HG03196 (cell line): ENCODE results near the gene NCLN.

Experiments used
- ATAC-seq: cut with Tn5 transposase; IDR thresholded peaks from one replicate; pipeline ENCODE4 v1.9.1; 2021; ENCODE audit not compliant: unreplicated experiment

The NCLN gene, protein sequence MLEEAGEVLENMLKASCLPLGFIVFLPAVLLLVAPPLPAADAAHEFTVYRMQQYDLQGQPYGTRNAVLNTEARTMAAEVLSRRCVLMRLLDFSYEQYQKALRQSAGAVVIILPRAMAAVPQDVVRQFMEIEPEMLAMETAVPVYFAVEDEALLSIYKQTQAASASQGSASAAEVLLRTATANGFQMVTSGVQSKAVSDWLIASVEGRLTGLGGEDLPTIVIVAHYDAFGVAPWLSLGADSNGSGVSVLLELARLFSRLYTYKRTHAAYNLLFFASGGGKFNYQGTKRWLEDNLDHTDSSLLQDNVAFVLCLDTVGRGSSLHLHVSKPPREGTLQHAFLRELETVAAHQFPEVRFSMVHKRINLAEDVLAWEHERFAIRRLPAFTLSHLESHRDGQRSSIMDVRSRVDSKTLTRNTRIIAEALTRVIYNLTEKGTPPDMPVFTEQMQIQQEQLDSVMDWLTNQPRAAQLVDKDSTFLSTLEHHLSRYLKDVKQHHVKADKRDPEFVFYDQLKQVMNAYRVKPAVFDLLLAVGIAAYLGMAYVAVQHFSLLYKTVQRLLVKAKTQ

DNA sequence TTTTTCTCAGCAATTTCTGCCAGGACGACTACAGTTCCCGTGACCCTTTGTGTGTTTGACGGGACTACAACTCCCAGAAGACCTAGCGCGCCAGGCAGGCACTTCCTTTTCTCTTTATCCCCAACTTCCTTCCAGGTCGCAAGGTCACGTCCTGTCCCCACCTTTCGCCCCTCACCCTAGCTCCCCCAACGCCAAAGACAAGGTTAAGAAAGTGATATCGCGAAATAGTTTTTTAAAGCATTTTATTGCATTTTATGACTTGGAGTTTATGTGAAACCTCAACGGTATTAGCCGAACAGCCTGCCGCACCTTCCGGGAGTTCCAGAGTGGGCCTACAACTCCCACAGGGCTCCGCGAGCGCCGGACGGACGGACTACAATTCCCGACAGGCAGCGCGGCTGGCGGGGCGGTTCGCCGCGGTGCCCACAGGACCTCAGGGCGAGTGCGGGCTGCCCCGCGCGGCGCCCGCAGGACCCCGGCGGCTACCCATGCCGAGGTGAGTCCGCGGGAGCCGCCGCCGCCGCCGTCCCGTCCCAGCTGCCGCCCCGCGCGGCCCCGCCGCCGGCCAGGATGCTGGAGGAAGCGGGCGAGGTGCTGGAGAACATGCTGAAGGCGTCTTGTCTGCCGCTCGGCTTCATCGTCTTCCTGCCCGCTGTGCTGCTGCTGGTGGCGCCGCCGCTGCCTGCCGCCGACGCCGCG, at the start of gene NCLN:
NCLN (plus strand) TSS at position 470 of the 699 bp plus-strand sequence; CDS start at position 571, 101 bp downstream.
- peak; percentile 70 for ATAC-seq

DNA sequence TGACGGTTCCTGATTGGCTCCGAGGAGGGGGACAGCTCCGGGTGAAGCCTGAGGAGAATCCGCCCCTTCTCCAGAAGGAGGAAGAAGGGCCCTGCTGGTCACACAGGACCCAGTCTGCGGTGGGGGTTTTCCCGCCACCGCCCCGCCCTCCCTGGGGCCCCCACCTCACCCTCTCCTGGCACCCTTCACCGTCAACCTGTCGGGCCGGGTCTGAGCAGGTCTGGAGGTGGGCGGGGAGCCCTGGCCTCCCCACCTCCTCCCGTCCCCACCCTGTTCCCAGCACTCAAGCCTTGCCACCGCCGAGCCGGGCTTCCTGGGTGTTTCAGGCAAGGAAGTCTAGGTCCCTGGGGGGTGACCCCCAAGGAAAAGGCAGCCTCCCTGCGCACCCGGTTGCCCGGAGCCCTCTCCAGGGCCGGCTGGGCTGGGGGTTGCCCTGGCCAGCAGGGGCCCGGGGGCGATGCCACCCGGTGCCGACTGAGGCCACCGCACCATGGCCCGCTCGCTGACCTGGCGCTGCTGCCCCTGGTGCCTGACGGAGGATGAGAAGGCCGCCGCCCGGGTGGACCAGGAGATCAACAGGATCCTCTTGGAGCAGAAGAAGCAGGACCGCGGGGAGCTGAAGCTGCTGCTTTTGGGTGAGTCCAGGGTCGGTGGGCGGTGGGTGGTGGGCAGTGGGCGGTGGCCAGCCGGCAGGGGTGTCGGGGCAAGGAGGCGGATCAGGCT, 49.6 kb upstream of the NCLN start, which contains the start of gene GNA15:
GNA15 (plus strand) TSS at position 73 of the 723 bp plus-strand sequence; CDS start at position 491, 418 bp downstream.
- no peak for ATAC-seq

DNA sequence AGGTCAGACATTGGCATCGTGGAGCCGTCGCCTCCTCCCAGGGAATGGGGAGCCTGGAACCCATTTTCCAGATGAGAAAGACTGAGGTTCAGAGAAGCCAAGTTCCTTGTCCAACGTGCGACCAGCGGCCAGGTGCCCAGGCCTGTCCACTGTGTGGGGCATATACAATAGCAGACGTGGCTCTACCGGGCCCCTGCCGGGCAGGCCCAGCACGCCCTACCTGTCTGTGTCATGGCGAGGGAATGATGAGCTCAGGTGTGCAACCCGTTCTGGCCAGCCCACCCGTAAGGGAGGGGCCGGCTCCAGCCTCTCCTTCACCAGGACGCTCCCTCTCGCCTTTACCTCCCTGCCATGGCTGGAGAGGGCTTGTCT, 49.1 kb upstream of the NCLN start:
- ATAC-seq: no peak

DNA sequence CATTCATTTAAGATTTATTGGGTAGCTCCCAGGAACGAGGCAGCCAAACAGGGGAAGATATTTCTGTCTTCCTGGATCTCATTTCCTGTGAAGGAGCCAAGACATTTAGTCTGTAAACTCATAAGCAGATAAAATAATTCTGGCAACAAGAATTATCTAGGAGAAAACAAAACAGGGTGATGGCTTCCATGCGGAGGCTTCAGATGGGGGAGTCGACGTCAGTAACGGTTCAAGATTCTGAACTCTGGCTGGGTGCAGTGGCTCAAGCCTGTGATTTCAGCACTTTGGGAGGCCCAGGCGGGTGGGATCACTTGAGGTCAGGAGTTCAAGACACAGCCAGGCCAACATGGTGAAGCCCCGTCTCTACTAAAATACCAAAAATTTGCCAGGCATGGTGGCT, 48.6 kb upstream of the NCLN start:
- no peak for ATAC-seq

DNA sequence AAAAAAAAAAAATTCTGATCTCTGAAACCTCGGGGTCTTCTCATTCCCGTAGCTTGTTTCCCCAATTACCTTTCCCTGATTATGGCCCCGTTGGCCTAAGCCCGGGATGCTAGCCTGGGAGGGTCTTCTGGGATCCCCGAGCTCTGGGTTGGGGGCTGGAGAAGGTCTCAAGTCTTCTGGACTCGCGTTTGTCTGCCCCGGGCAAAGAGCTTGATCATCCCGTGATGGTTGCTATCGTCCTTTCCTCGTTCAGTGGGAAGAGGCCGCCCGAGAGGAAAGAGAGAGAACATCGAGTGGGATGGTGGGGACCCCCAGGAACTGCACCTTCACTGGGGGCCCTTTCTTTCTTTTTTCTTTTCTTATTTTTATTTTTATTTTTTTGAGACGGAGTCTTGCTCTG, 47.5 kb upstream of the NCLN start:
- ATAC-seq: no peak

DNA sequence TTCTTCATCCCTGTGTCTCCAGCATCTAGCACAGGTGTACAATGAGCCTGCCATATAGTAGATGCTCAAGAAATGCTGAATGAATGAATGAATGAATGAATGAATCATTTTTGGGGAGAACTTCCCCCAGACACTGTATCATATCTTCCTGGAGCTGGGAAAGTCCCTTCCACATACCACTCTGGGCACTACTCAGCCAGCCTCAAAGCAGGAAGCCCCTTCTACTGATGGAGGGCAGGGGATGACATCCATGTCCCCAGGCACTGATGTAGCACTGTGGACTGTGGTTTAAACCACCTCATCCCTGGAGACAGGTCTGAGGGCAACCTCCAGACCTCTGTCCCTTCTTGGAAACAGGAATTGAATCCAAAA, 45.1 kb upstream of the NCLN start:
- ATAC-seq: no peak

DNA sequence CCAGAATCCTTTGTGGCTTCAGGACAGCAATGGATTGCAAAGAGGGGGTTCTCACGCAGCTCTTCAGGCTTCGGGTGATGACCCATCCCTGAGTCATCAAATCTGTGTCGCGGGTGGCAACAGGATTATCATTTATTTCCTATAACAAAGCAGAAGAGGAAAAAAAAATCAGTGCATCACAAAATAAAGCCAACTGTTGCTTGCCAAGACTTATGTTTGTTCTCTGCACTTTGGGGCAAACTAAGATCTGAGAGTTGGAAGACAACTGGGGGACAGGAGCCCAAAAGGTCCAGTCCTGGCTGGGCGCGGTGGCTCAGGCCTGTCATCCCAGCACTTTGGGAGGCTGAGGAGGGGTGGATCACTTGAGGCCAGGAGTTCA, 43.4 kb upstream of the NCLN start:
- no peak for ATAC-seq

DNA sequence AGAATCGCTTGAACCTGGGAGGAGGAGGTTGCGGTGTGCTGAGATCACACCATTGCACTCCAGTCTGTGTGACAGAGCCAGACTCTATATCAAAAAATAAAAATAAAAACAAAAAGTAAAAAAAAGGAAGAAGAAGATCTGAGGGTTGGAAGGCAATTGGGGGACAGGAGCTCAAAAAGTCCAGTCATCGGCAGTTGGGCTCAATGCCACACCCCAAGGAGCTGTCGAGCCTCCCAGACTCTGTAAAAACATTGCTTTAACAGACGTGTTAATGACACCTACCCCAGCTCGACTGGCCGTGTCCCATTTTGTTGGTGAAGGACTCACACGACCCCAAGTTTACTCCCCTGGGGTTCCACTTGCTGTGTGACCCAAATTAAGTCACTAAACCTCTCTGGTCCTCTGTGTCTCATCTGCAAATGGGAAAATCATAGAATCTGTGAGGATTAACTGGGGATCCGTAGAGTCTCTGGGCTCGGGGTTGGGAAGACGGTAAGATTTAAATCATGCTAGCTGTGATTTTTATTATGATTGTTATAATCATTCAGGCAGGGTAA, 42.9 kb upstream of the NCLN start:
- no peak for ATAC-seq

DNA sequence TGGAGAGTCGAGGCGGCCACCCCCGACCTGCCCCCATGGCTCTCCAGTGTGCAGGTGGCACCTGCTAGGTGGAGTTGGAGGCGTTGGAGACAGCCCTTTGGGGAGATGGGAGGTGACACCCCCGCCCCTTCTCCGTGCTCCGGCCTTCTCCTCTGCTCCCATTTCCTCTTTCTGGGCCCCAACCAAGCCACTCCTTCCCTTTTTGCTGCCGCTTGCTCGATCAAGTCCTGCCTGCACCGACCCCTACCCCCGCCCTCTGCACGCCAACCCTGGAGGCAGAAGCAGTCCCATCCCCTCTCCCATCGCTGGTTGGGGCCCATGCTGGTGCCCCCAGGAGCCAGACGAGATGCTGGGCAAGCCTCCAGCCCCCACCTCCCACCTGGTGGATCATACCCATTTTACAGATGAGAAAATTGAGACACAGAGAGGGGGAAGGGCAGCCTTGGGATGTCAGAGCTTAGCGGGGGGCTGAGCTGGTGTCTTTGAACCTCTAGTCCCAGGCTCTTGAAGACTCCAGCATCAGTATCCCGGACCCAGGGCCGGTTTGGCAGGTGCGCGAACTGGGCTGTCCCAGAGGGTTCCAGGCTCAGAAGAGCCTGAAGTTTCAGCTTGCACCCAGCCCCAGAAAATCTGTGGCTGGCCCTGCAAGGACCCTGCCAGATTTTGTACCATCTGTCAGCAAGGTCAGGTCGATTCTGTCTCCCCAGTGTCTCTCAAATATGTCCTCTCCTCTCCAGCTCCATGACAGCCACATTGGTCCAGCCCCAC, 39.6 kb upstream of the NCLN start:
- ATAC-seq: no peak

DNA sequence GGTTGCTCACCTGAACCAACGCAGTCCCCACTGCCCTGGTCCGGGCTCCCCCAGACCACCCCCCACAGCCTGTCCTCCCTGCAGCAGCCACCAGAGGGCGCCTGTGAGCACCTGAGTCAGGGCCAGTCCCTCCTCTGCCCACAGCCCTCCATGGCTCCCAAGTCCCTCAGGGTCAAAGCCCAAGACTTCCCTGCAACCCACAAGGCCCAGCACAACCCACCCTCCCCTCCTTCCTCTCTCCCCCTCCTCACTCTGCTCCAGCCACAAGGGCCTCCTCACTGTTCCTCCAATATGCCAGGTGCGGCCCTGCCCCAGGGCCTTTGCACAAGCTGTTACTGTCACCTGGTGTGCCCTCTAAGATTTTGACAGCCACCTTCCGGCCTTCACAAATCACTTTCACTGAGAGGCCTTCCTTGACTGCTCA, 39.0 kb upstream of the NCLN start:
- no peak for ATAC-seq

DNA sequence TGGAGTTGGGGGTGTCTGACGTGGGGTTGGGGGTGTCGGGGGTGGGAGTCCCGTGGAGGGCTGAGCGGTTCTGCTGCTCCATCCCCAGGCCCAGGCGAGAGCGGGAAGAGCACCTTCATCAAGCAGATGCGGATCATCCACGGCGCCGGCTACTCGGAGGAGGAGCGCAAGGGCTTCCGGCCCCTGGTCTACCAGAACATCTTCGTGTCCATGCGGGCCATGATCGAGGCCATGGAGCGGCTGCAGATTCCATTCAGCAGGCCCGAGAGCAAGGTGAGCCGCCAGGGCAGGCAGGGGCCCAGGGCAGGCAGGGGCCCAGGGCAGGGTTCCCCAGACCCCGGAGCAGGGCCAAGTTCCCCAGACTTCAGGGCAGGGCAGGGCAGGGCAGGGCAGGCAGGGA, 37.2 kb upstream of the NCLN start:
- ATAC-seq: no peak

DNA sequence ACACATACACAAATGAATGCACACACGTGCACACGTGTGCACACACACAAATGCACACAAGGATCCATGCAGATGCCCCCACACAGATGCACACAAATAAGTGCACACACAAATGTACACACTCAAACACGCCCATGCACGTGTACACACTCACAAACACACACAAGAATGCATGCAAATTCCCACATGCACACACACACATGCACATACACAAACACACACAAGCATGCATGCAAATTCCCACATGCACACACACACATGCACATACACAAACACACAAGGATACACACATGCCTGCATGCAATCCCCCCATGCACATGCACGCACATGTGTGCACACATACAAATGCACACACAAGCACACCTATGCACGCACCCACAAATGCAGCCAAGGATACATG, 36.6 kb upstream of the NCLN start:
- ATAC-seq: no peak

DNA sequence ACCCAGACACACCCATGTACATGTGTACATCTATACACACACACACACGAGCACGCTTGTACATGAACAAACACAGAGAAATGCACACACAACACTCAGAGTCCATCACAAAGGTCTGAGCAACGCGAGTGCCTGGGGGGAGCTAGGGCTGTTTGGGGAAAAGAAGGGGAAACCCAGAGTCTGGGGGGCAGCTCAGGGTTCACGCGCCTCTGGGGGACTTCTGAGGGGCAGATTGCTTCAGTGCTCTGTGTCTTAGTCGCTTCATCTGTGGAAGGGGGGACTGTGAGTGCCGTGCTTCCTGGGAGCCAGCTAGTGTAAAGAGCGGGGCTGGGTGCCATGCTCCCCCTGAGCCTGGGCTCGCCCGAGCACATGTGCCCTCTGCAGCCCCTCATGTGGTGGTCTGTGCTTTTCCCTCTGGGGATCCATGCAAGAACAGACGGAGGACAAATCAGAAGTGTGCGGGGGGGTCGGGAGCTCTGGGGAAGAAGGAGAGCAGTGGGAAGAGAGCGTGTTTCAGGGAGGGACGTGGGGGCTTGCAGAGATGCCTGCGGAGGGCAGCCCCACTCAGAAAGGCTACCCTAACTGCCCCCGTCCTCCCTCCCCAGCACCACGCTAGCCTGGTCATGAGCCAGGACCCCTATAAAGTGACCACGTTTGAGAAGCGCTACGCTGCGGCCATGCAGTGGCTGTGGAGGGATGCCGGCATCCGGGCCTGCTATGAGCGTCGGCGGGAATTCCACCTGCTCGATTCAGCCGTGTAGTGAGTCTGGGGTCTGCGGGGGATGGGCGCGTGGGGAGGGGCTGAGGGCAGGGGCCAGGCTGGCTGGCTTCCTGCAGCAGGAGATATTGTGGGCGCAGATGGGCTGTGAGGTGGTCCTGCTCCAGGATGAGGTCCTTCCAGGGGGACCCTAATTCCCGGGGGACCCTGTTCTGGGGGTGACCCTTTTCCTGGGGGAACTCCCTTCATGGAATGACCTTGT, 35.9 kb upstream of the NCLN start:
- no peak for ATAC-seq

DNA sequence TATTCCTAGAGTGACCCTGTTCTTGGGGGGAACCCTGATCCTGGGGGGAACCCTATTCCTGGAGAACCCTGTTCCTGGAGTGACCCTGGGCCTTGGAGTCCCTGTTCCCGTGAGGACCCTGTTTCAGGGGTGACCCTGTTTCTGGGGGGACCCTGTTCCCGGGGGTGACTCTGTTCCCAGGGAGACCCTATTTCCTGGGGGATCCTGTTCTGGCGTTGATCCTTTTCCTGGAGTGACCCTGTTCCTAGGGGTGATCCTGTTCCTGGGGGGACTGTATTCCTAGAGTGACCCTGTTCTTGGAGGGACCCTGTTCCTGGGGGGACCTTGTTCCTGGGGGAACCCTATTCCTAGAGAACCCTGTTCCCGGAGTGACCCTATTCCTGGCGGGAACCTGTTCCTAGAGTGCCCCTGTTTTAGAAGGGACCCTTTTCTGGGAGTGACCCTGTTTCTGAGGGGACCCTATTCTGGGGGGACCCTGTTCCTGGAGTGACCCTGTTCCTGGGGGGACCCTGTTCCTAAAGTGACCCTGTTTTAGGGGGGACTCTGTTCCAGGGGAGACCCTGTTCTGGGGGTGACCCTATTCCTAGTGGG, 34.9 kb upstream of the NCLN start:
- ATAC-seq: no peak

DNA sequence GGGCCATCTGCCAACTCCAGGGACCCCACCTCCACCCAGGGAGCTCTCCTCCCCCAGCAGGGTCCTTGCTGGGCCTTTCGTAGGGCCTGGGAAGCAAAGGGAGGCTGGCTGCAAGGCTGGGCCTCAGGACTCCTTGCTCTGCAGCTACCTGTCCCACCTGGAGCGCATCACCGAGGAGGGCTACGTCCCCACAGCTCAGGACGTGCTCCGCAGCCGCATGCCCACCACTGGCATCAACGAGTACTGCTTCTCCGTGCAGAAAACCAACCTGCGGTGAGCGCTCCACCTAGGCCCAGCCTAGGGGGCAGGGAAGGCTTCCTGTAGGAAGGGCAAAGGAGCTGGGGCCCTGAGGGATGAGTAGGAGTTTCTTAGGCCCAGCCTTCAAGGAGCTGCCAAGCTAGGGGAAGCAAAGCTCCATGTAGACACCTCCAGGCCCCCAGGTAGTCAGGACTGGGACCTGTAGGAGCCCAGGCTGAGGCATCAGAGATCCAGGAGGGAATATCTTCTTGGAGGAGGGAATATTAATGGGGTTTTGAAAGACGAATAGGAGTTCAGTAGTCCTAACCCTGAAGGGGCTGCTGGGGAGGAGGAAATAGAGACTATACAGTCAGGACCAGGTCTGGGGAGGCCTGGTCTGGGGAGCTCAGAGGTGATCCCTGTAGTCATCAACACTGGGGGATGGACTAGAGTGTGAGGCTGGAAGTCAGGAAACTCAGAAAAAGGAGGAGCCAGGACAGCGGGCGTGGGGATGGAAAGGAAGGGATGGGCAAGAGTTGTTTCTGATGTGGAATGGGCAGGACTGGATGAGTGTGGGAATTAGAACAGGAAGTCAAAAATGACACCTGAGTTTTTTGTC, 33.9 kb upstream of the NCLN start:
- no peak for ATAC-seq

DNA sequence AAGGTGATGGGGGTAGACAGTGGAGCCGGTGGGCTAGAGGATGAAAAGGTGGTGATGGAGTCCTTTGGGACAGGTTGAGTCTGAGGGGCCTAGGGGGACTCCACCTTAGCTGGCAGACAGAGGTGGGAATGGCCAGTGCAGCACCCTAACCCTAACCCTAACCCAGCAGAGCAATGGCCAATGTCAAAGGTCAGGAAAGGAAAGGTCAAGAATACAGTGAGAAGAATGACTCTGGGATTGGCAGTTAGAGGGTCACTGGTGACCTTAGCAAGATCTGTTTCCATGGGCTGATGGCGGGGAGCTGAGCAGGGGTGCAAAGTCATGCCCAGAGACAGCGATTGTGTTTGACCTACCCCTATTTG, 33.3 kb upstream of the NCLN start:
- ATAC-seq: no peak

DNA sequence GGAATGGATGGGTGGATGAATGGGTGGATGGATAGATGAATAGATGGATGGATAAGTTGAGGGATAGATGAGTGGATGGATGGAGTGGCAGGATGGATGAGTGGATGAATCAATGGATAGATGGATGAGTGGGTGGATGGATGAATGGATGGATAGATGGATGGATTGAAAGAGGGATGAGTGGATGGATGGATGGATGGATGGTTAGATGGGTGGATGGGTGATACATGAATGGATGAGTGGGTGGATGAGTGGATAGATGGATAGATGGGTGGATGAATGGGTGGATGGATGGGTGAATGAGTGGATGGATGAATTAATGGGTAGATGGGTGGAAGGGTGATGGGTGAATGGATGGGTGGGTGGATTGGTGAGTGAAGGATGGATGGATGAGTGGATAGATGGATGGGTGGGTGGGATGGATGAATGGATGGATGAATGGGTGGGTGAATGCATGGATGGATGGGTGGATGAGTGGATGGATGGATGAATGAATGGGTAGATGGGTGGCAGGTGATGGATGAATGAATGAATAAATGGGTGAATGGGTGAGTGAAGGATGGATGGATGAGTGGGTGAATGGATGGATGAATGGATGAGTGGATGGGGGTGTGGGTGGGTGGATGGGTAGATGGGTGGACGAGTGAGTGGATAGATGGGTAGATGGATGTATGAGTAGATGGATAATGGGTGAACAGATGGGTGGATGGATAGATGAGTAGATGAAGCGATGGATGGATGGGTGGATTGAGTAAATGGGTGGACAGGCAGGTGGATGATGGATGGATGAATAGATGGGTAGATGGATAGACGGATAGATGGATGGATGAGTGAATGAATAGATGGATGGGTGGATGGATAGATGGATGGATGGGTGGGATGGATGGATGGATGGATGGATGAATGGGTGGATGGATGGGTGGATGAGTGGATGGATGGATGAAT, 32.2 kb upstream of the NCLN start:
- no peak for ATAC-seq
